HepG2 (cell line): ENCODE data around the gene RPAP2. TPM values are rescaled to one million over a fixed set of nuclear protein-coding genes. Genes with fewer than 3 reads are reported as not detected.

ENCODE experiments used
- ATAC-seq: fragments of 200-7000 bp; cut with Tn5 transposase; 3 replicates; pipeline ENCODE4 v1.9.1; 2020; ENCODE audit warnings: mild to moderate bottlenecking, moderate library complexity
- BruUV-seq: library from RNA; stranded (reverse); fragments of 400-500 nt; replicated peaks from 2 replicates; lab custom pipeline; 2021; lab: Mats Ljungman, UMichigan
- CTCF ChIA-PET: fragments of 300-600 bp; formaldehyde crosslinking; extraction: SDS; loops from one replicate; lab custom pipeline; 2021; ENCODE audit warnings: low total read pairs, inconsistent platforms, low intra/inter-chr PET ratio; lab: Yijun Ruan, JAX
- POLR2A ChIA-PET: fragments of 350-600 bp; sonication (Branson Sonifier 250); formaldehyde crosslinking; loops from one replicate; lab custom pipeline; 2020; ENCODE audit warnings: antibody characterized with exemption, inconsistent platforms; lab: Yijun Ruan, JAX
- DNase-seq: peaks from one replicate; pipeline ENCODE4 v3.0.0-alpha.2; 2015; ENCODE audit warnings: low spot score
- FAIRE-seq: peaks from 3 replicates; lab custom pipeline; 2011; peaks lifted over from hg19 to GRCh38; lab: Jason Lieb, UNC
- H2AFZ ChIP-seq: one replicate; pipeline ENCODE4 v1.6.1; 2011; ENCODE audit warnings: low read length, inconsistent platforms
- H3K27ac ChIP-seq: fragments of 300-600 bp; 3 replicates; pipeline ENCODE4 v1.8.0; 2011; ENCODE audit warnings: mixed run types, mild to moderate bottlenecking, mixed read lengths, low read length, inconsistent platforms; ENCODE audit not compliant: insufficient read depth; ENCODE audit errors: extremely low read length
- H3K27me3 ChIP-seq, 2 experiments: fragments of 200-600 bp in 1 of 2; 2 replicates in 1 of 2; 3 replicates in 1 of 2; pipeline versions ENCODE4 v1.6.0 to v1.8.0; 2011; ENCODE audit warnings: low read length in 2 of 2, mild to moderate bottlenecking in 2 of 2, moderate library complexity in 2 of 2, inconsistent platforms in 1 of 2; ENCODE audit not compliant: insufficient read depth in 2 of 2, control insufficient read depth in 1 of 2
- H3K36me3 ChIP-seq, 2 experiments: fragments of 200-600 bp in 1 of 2; replicated peaks in 1 of 2; 2 replicates in 1 of 2; 3 replicates in 1 of 2; pipeline versions ENCODE4 v1.5.1 to v1.8.0; 2011; ENCODE audit warnings: low read length in 2 of 2, inconsistent platforms in 1 of 2; ENCODE audit not compliant: insufficient read depth in 2 of 2, control insufficient read depth in 1 of 2
- H3K4me1 ChIP-seq: 2 replicates; pipeline ENCODE4 v1.5.1; 2012; ENCODE audit warnings: low read length, inconsistent platforms; ENCODE audit not compliant: insufficient read depth
- H3K4me2 ChIP-seq: 2 replicates; pipeline ENCODE4 v1.6.0; 2011; ENCODE audit warnings: low read depth, low read length, inconsistent platforms
- H3K4me3 ChIP-seq, 3 experiments: fragments of 200-600 bp in 1 of 3; sonication (generic), shearing (Covaris generic) in 1 of 3; replicated peaks in 1 of 3; 2 replicates each; pipeline ENCODE4 v1.5.1; 2011 to 2016; ENCODE audit warnings: low read length in 3 of 3, inconsistent platforms in 2 of 3, low read depth in 2 of 3, mild to moderate bottlenecking in 2 of 3, control low read depth in 1 of 3, mixed read lengths in 1 of 3; ENCODE audit not compliant: insufficient read depth in 1 of 3
- H3K79me2 ChIP-seq: one replicate; pipeline ENCODE4 v1.6.1; 2011; ENCODE audit warnings: low read length, inconsistent platforms; ENCODE audit not compliant: insufficient read depth
- H3K9ac ChIP-seq: 2 replicates; pipeline ENCODE4 v1.6.0; 2011; ENCODE audit warnings: mild to moderate bottlenecking, low read depth, low read length, inconsistent platforms; ENCODE audit not compliant: insufficient read depth
- H3K9me3 ChIP-seq: 2 replicates; pipeline ENCODE4 v1.5.1; 2012; ENCODE audit warnings: mild to moderate bottlenecking, low read length
- H4K20me1 ChIP-seq: 2 replicates; pipeline ENCODE4 v1.6.0; 2011; ENCODE audit warnings: inconsistent platforms, mild to moderate bottlenecking, low read length, moderate library complexity; ENCODE audit not compliant: insufficient read depth
- GTF2F1 ChIP-seq: fragments of 150-350 bp; IDR thresholded peaks from 2 replicates; pipeline ENCODE4 v1.6.1; 2014; ENCODE audit warnings: low read length
- ISL2 ChIP-seq: sonication (generic); formaldehyde crosslinking; IDR thresholded peaks from 2 replicates; pipeline ENCODE4 v1.5.0; 2020; ENCODE audit warnings: missing genetic modification reagents
- KAT2B ChIP-seq: fragments of 150-350 bp; IDR thresholded peaks from 2 replicates; pipeline ENCODE4 v1.6.1; 2014; ENCODE audit warnings: low read depth, low read length, borderline replicate concordance
- MED13 ChIP-seq: sonication (generic); formaldehyde crosslinking; IDR thresholded peaks from 2 replicates; pipeline ENCODE4 v1.5.0; 2020; ENCODE audit warnings: missing genetic modification reagents
- POGZ ChIP-seq: sonication (generic); formaldehyde crosslinking; IDR thresholded peaks from 2 replicates; pipeline ENCODE4 v1.4.0; 2020; ENCODE audit warnings: mild to moderate bottlenecking, missing genetic modification reagents
- RAD51 ChIP-seq: fragments of 450-650 bp; IDR thresholded peaks from 2 replicates; pipeline ENCODE4 v1.6.1; 2016; ENCODE audit warnings: borderline replicate concordance
- TOPORS ChIP-seq: sonication (generic); formaldehyde crosslinking; IDR thresholded peaks from 2 replicates; pipeline ENCODE4 v1.8.0; 2023; ENCODE audit warnings: mild to moderate bottlenecking, missing genetic modification reagents
- ZFP1 ChIP-seq: IDR thresholded peaks from 2 replicates; pipeline ENCODE4 v1.6.1; 2016
- ZFP36L1 ChIP-seq: sonication (generic); formaldehyde crosslinking; IDR thresholded peaks from 2 replicates; pipeline ENCODE4 v1.8.0; 2022; ENCODE audit warnings: mild to moderate bottlenecking, missing genetic modification reagents, moderate library complexity
- ZFX ChIP-seq: sonication (generic); formaldehyde crosslinking; IDR thresholded peaks from 2 replicates; pipeline ENCODE4 v1.4.0; 2020; ENCODE audit warnings: mild to moderate bottlenecking, low read depth, missing genetic modification reagents, moderate library complexity
- ZNF207 ChIP-seq: fragments of 450-650 bp; IDR thresholded peaks from 2 replicates; pipeline ENCODE4 v1.6.1; 2016; ENCODE audit warnings: antibody characterized with exemption, borderline replicate concordance
- ZNF343 ChIP-seq: sonication (generic); formaldehyde crosslinking; IDR thresholded peaks from 2 replicates; pipeline ENCODE4 v1.4.0; 2020; ENCODE audit warnings: mild to moderate bottlenecking, missing genetic modification reagents
- ZNF567 ChIP-seq: sonication (generic); formaldehyde crosslinking; IDR thresholded peaks from 2 replicates; pipeline ENCODE4 v1.8.1; 2023; ENCODE audit warnings: mild to moderate bottlenecking, missing genetic modification reagents, borderline replicate concordance
- ZNF598 ChIP-seq: sonication (generic); formaldehyde crosslinking; IDR thresholded peaks from 2 replicates; pipeline ENCODE4 v1.5.1; 2020; ENCODE audit warnings: mild to moderate bottlenecking, missing genetic modification reagents, borderline replicate concordance
- ZNF670 ChIP-seq: sonication (generic); formaldehyde crosslinking; IDR thresholded peaks from 2 replicates; pipeline ENCODE4 v1.8.0; 2022; ENCODE audit warnings: mild to moderate bottlenecking, missing genetic modification reagents, borderline replicate concordance
- ZNF773 ChIP-seq: sonication (generic); formaldehyde crosslinking; IDR thresholded peaks from 2 replicates; pipeline ENCODE4 v1.4.0; 2020; ENCODE audit warnings: missing genetic modification reagents, borderline replicate concordance
- ZSCAN29 ChIP-seq: sonication (generic); formaldehyde crosslinking; conservative IDR thresholded peaks from 2 replicates; pipeline ENCODE4 v1.4.0; 2020; ENCODE audit warnings: mild to moderate bottlenecking, missing genetic modification reagents
- whole genome bisulfite sequencing: methylation state at CpG from one replicate; pipeline ENCODE4 v1.1.6; 2017; ENCODE audit warnings: low lambda C conversion rate; 5-methylcytosine and 5-hydroxymethylcytosine counted together
- in situ Hi-C: cut with HindIII; loops from 2 replicates; pipeline ENCODE4 v1.10.0; 2017; ENCODE audit warnings: low pct_unique_long_range_greater_than_20kb; ENCODE audit not compliant: extremely low pct_ligation_motif_present
- intact Hi-C: fragments of 100-400 bp; cut with micrococcal nuclease; formaldehyde crosslinking; loops from one replicate; pipeline ENCODE4 v1.10.0; 2022; ENCODE audit not compliant: unreplicated experiment
- polyA plus RNA-seq, 8 experiments: library from polyadenylated mRNA; depleted of rRNA in 3 of 8; stranded (reverse) in 7 of 8; unstranded in 1 of 8; fragments of >200 nt; fragmentation: Illumina TruSeq in 4 of 8; extraction: Trizol in 4 of 8; gene quantifications; 2 replicates each; pipeline versions ENCODE4 v1.2.1 to v1.2.3, GENCODE V29; 2011 to 2016; ENCODE audit warnings: low read depth in 4 of 8, missing spikeins in 1 of 8, mixed read lengths in 1 of 8; ENCODE audit not compliant: insufficient read depth in 1 of 8
- total RNA-seq, 5 experiments: library from RNA; depleted of rRNA; stranded (reverse); fragments of >200 nt; fragmentation: Illumina TruSeq; extraction: Trizol; gene quantifications; 2 replicates each; pipeline ENCODE4 v1.2.3, GENCODE V29; 2016; ENCODE audit warnings: low read depth in 1 of 5
- TF ChIP-seq, protein P1 (sequence below): sonication (generic); formaldehyde crosslinking; IDR thresholded peaks from 2 replicates; pipeline ENCODE4 v1.5.1; 2020; ENCODE audit warnings: mild to moderate bottlenecking, missing genetic modification reagents, borderline replicate concordance

RPAP2 gene
- total and polyA plus RNA-seq, 2 of the 13 experiments (the other 11 are each of a cell fraction or from before 2014, with no cell fraction given), result 10.0 to 34.8 TPM

GRCh38 chr1:92424381-92424780 lies 125.5 kb downstream of the RPAP2 start:
- ChIA-PET CTCF (no interaction called here), POLR2A (no interaction called here)
- Histone ChIP-seq H2AFZ (no peak overlapping the region), H3K36me3 (no peaks in the 10 kb centered on the region), H3K9me3 (no peaks in the 10 kb centered on the region), H3K27me3 (0 out of 5 replicates have a peak, but pooled peaks cover 0 to 7% of the 10 kb centered on the region in 2 experiments), H3K79me2 (no peaks in the 10 kb centered on the region), H3K4me1 (no peaks in the 10 kb centered on the region), H3K27ac (no peak overlapping the region), H3K9ac (no peak overlapping the region), H4K20me1 (no peaks in the 10 kb centered on the region), H3K4me3 (no peak overlapping the region), H3K4me2 (no peak overlapping the region)
- WGBS, result under 1% methylated on average over 4 of the region's 4 CpGs
- ATAC-seq (no peak), DNase-seq (no peak), FAIRE-seq (no peak)
- in situ Hi-C loops, result no loop called here
- intact Hi-C loops, result no loop called here
- TF ChIP-seq ZNF343 (CRISPR knock-in tag), result no peak
- no peak for TF ChIP-seq ZNF670 (CRISPR knock-in tag)
- TF ChIP-seq ZFP36L1 (CRISPR knock-in tag), result no peak
- TF ChIP-seq ZSCAN29 (CRISPR knock-in tag), result no peak
- no peak for TF ChIP-seq ZNF773 (CRISPR knock-in tag)
- no peak for TF ChIP-seq ZFP1 (CRISPR knock-in tag)
- TF ChIP-seq ZNF567 (CRISPR knock-in tag), result no peak
- TF ChIP-seq POGZ (CRISPR knock-in tag), result no peak
- no peak for TF ChIP-seq ZFX (CRISPR knock-in tag)
- TF ChIP-seq, protein P1, sequence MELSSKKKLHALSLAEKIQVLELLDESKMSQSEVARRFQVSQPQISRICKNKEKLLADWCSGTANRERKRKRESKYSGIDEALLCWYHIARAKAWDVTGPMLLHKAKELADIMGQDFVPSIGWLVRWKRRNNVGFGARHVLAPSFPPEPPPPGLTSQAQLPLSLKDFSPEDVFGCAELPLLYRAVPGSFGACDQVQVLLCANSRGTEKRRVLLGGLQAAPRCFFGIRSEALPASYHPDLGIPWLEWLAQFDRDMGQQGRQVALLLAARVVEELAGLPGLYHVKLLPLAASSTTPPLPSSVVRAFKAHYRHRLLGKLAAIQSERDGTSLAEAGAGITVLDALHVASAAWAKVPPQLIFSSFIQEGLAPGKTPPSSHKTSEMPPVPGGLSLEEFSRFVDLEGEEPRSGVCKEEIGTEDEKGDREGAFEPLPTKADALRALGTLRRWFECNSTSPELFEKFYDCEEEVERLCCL (CRISPR knock-in tag), result no peak
- TF ChIP-seq ZNF598 (CRISPR knock-in tag), result no peak
- no peak for TF ChIP-seq KAT2B
- TF ChIP-seq TOPORS (CRISPR knock-in tag), result no peak
- TF ChIP-seq MED13 (CRISPR knock-in tag), result no peak
- no peak for TF ChIP-seq ZNF207
- no peak for TF ChIP-seq RAD51
- no peak for TF ChIP-seq GTF2F1
- no peak for TF ChIP-seq ISL2 (CRISPR knock-in tag)
- BruUV-seq, result no TSS peak
